Measurements from ENCODE around the gene KIAA1217.

The KIAA1217 gene

GRCh38 chr10:24381235-24382010 lies 172.5 kb downstream of the KIAA1217 start:
- intact Hi-C loops (cut with DNase I): no loop called here
- no peak for DNase-seq

- no peak for DNase-seq
- intact Hi-C loops (cut with DNase I): no loop called here
Measured at GRCh38 chr10:24382045-24382444, 173.1 kb downstream of the KIAA1217 start.

- DNase-seq: no peak
- intact Hi-C loops (cut with DNase I): no loop called here
Measured at GRCh38 chr10:24382596-24382978, 173.6 kb downstream of the KIAA1217 start.

GRCh38 chr10:24382979-24383663 lies 174.2 kb downstream of the KIAA1217 start:
- intact Hi-C loops (cut with DNase I): no loop called here
- DNase-seq: no peak

- peak in 35 of 42 donors; percentile 9 to 62 (median 43) for DNase-seq
- intact Hi-C loops (cut with DNase I): no loop called here
Measured at GRCh38 chr10:24383681-24384106, 174.8 kb downstream of the KIAA1217 start.

GRCh38 chr10:24384954-24385353 lies 176.0 kb downstream of the KIAA1217 start:
- intact Hi-C loops (cut with DNase I): no loop called here
- no peak for DNase-seq

- intact Hi-C loops (cut with DNase I): no loop called here
- no peak for DNase-seq
Measured at GRCh38 chr10:24385776-24386175, 176.8 kb downstream of the KIAA1217 start.

GRCh38 chr10:24390146-24390700 lies 181.3 kb downstream of the KIAA1217 start:
- no peak for DNase-seq
- intact Hi-C loops (cut with DNase I): no loop called here

- DNase-seq: no peak
- intact Hi-C loops (cut with DNase I): no loop called here
Measured at GRCh38 chr10:24390746-24391145, 181.8 kb downstream of the KIAA1217 start.

GRCh38 chr10:24393201-24393600 lies 184.3 kb downstream of the KIAA1217 start:
- intact Hi-C loops (cut with DNase I): no loop called here
- no peak for DNase-seq

GRCh38 chr10:24394461-24395190 lies 185.7 kb downstream of the KIAA1217 start:
- intact Hi-C loops (cut with DNase I): no loop called here
- no peak for DNase-seq

GRCh38 chr10:24396396-24396795 lies 187.5 kb downstream of the KIAA1217 start:
- intact Hi-C loops (cut with DNase I): no loop called here
- DNase-seq: no peak

- intact Hi-C loops (cut with DNase I): no loop called here
- DNase-seq: no peak
Measured at GRCh38 chr10:24397662-24398061, 188.7 kb downstream of the KIAA1217 start.

GRCh38 chr10:24404567-24404966 lies 195.6 kb downstream of the KIAA1217 start:
- no peak for DNase-seq
- intact Hi-C loops (cut with DNase I): no loop called here

GRCh38 chr10:24405635-24406034 lies 196.7 kb downstream of the KIAA1217 start:
- no peak for DNase-seq
- intact Hi-C loops (cut with DNase I): no loop called here

GRCh38 chr10:24406809-24407483 lies 198.0 kb downstream of the KIAA1217 start:
- DNase-seq: no peak
- intact Hi-C loops (cut with DNase I): no loop called here

- intact Hi-C loops (cut with DNase I): no loop called here
- no peak for DNase-seq
Measured at GRCh38 chr10:24407928-24408327, 199.0 kb downstream of the KIAA1217 start.

- DNase-seq: no peak
- intact Hi-C loops (cut with DNase I): no loop called here
Measured at GRCh38 chr10:24408365-24408764, 199.4 kb downstream of the KIAA1217 start.

GRCh38 chr10:24414597-24414996 lies 205.7 kb downstream of the KIAA1217 start:
- intact Hi-C loops (cut with DNase I): no loop called here
- DNase-seq: no peak

Data from head of caudate nucleus (tissue), 42 donors.